HL-60/S4 treated with retinoic acid at 250 ng/mL for 4 days and 3 days (cell line): Measurements from ENCODE around the gene GSTT2B.
"Not testable (repeated sequence)": the region's sequence is repeated elsewhere in the genome, so short reads cannot be mapped to it uniquely, and the experiment has no call there.

ENCODE experiments used
- in situ Hi-C: fragments of 300-500 bp; cut with MboI; formaldehyde crosslinking; loops from 2 replicates; pipeline ENCODE4 v1.7.0; 2022; ENCODE audit warnings: low sequenced_read_pairs

GSTT2B gene

GRCh38 chr22:23986538-23987178 is 25.7 kb upstream of the GSTT2B start:
- in situ Hi-C loops: not testable (repeated sequence)

GRCh38 chr22:23986089-23986488 is 25.1 kb upstream of the GSTT2B start:
- in situ Hi-C loops: not testable (repeated sequence)

GRCh38 chr22:23984430-23984829 is 23.4 kb upstream of the GSTT2B start:
- in situ Hi-C loops: no loop called here

GRCh38 chr22:23980567-23980966 is 19.6 kb upstream of the GSTT2B start:
- in situ Hi-C loops: not testable (repeated sequence)

- in situ Hi-C loops: not testable (repeated sequence)
Observed at GRCh38 chr22:23979557-23980240, 18.7 kb upstream of the GSTT2B start, which contains the start of gene GSTT2. Gene GSTT2, plus strand, starts transcription at chr22:23980134.

GRCh38 chr22:23977304-23977703 is 16.3 kb upstream of the GSTT2B start:
- in situ Hi-C loops: not testable (repeated sequence)

GRCh38 chr22:23974836-23975352 is 13.9 kb upstream of the GSTT2B start:
- in situ Hi-C loops: not testable (repeated sequence)

GRCh38 chr22:23974345-23974744 is 13.3 kb upstream of the GSTT2B start, which contains the start of gene DDT:
Gene DDT, minus strand, starts transcription at chr22:23974441. Its CDS starts 27 bp downstream, at chr22:23974414.
- in situ Hi-C loops: not testable (repeated sequence)

- in situ Hi-C loops: not testable (repeated sequence)
Observed at GRCh38 chr22:23971927-23972326, 10.9 kb upstream of the GSTT2B start.

GRCh38 chr22:23970816-23971486 is 10.0 kb upstream of the GSTT2B start:
- in situ Hi-C loops: no loop called here

- in situ Hi-C loops: no loop called here
Observed at GRCh38 chr22:23970201-23970641, 9.2 kb upstream of the GSTT2B start.

- in situ Hi-C loops: no loop called here
Observed at GRCh38 chr22:23969071-23969470, 8.1 kb upstream of the GSTT2B start.

- in situ Hi-C loops: not testable (repeated sequence)
Observed at GRCh38 chr22:23966568-23966967, 5.6 kb upstream of the GSTT2B start, which contains the start of gene DDTL. Gene DDTL, plus strand, starts transcription at chr22:23966888. Its CDS starts 27 bp downstream, at chr22:23966915.

GRCh38 chr22:23966094-23966493 is 5.1 kb upstream of the GSTT2B start:
- in situ Hi-C loops: not testable (repeated sequence)

- in situ Hi-C loops: not testable (repeated sequence)
Observed at GRCh38 chr22:23956301-23956900, 4.6 kb downstream of the GSTT2B start.

- in situ Hi-C loops: not testable (repeated sequence)
Observed at GRCh38 chr22:23955886-23956285, 5.1 kb downstream of the GSTT2B start.

GRCh38 chr22:23954991-23955305 is 6.0 kb downstream of the GSTT2B start:
- in situ Hi-C loops: not testable (repeated sequence)

GRCh38 chr22:23954193-23954990 is 6.6 kb downstream of the GSTT2B start:
- in situ Hi-C loops: not testable (repeated sequence)

- in situ Hi-C loops: not testable (repeated sequence)
Observed at GRCh38 chr22:23953485-23953884, 7.5 kb downstream of the GSTT2B start.

- in situ Hi-C loops: not testable (repeated sequence)
Observed at GRCh38 chr22:23952794-23953405, 8.1 kb downstream of the GSTT2B start.
